Smooth muscle cell (in vitro differentiated cells): Measurements from ENCODE around the gene VPS35. TPM values are rescaled to one million over a fixed set of nuclear protein-coding genes. Genes with fewer than 3 reads are reported as not detected.

Experiments used
- DNase-seq: peaks from one replicate; lab custom pipeline; 2025; ENCODE audit not compliant: unreplicated experiment; lab: John Stamatoyannopoulos, UW
- H2AFZ ChIP-seq: fragments of 200-600 bp; sonication (generic); 2 replicates; pipeline ENCODE4 v1.6.0; 2016; ENCODE audit warnings: antibody characterized with exemption, low read depth, mild to moderate bottlenecking
- H3F3A ChIP-seq: fragments of 200-600 bp; sonication (generic); 2 replicates; pipeline ENCODE4 v1.6.0; 2017; ENCODE audit warnings: antibody characterized with exemption, low read depth
- H3K27ac ChIP-seq: fragments of 200-600 bp; sonication (generic); 2 replicates; pipeline ENCODE4 v1.5.1; 2016; ENCODE audit warnings: low read depth, mild to moderate bottlenecking
- H3K27me3 ChIP-seq: fragments of 200-600 bp; sonication (generic); 2 replicates; pipeline ENCODE4 v1.6.1; 2016; ENCODE audit warnings: low read depth, mild to moderate bottlenecking
- H3K36me3 ChIP-seq: fragments of 200-600 bp; sonication (generic); 2 replicates; pipeline ENCODE4 v1.5.1; 2016; ENCODE audit warnings: low read depth
- H3K4me1 ChIP-seq: fragments of 200-600 bp; sonication (generic); 2 replicates; pipeline ENCODE4 v1.5.1; 2016; ENCODE audit warnings: low read depth
- H3K4me2 ChIP-seq: fragments of 200-600 bp; sonication (generic); 2 replicates; pipeline ENCODE4 v1.6.0; 2016; ENCODE audit warnings: mild to moderate bottlenecking
- H3K4me3 ChIP-seq: fragments of 200-600 bp; sonication (generic); 2 replicates; pipeline ENCODE4 v1.5.1; 2016; ENCODE audit warnings: mild to moderate bottlenecking
- H3K79me2 ChIP-seq: fragments of 200-600 bp; sonication (generic); 2 replicates; pipeline ENCODE4 v1.6.0; 2016; ENCODE audit warnings: low read depth, mild to moderate bottlenecking
- H3K9ac ChIP-seq: fragments of 200-600 bp; sonication (generic); 2 replicates; pipeline ENCODE4 v1.6.0; 2016; ENCODE audit warnings: low read depth
- H3K9me3 ChIP-seq: fragments of 200-600 bp; sonication (generic); replicated peaks from 2 replicates; pipeline ENCODE4 v1.5.1; 2016; ENCODE audit warnings: low read depth
- H4K20me1 ChIP-seq: fragments of 200-600 bp; sonication (generic); 2 replicates; pipeline ENCODE4 v1.6.0; 2016; ENCODE audit warnings: low read depth
- CTCF ChIP-seq: fragments of 200-600 bp; sonication (generic); IDR thresholded peaks from 2 replicates; pipeline ENCODE4 v1.5.1; 2017; ENCODE audit warnings: borderline replicate concordance, mild to moderate bottlenecking, antibody characterized with exemption; ENCODE audit not compliant: insufficient read depth, poor library complexity, severe bottlenecking
- WGBS: methylation state at CpG from one replicate; pipeline ENCODE4 v1.1.7; 2016; ENCODE audit warnings: low lambda C conversion rate; 5-methylcytosine and 5-hydroxymethylcytosine counted together
- polyA plus RNA-seq: library from polyadenylated mRNA; unstranded; fragments of >200 nt; fragmentation: Nextera tagmentation; extraction: Ambion mirVana; gene quantifications from 2 replicates; pipeline ENCODE4 v1.2.1, GENCODE V29; 2016
- total RNA-seq: library from RNA; depleted of rRNA; stranded (reverse); fragments of >200 nt; gene quantifications from 2 replicates; pipeline ENCODE4 v1.2.3, GENCODE V29; 2014

Gene VPS35
- total and polyA plus RNA-seq, 2 experiments from 2014 or later = 59.5 to 103 TPM

GRCh38 chr16:46662123-46662522, 26.9 kb downstream of the VPS35 start:
- no peaks in the 10 kb centered on the region for H3K27me3 ChIP-seq
- DNase-seq = no peak
- H3K4me2 ChIP-seq = no peak overlapping the region
- H3K9ac ChIP-seq = no peak overlapping the region
- TF ChIP-seq CTCF = no peak
- H3K36me3 ChIP-seq = peaks cover 20% of the 10 kb centered on the region
- H4K20me1 ChIP-seq = no peaks in the 10 kb centered on the region
- no peak overlapping the region for H3K4me3 ChIP-seq
- H3K27ac ChIP-seq = no peak overlapping the region
- no peaks in the 10 kb centered on the region for H3K9me3 ChIP-seq
- 69% methylated on average over 4 of the region's 4 CpGs for WGBS
- no peaks in the 10 kb centered on the region for H3F3A ChIP-seq
- no peaks in the 10 kb centered on the region for H3K4me1 ChIP-seq
- H2AFZ ChIP-seq = no peak overlapping the region
- H3K79me2 ChIP-seq = peaks cover 6% of the 10 kb centered on the region

- no peak for TF ChIP-seq CTCF
- no peak overlapping the region for H3K4me3 ChIP-seq
Measured at GRCh38 chr16:46658925-46659324, 30.1 kb downstream of the VPS35 start.

GRCh38 chr16:46651305-46651704, 37.7 kb downstream of the VPS35 start:
- Histone ChIP-seq H3K4me2 (no peak overlapping the region), H3K36me3 (no peaks in the 10 kb centered on the region), H3K27me3 (no peaks in the 10 kb centered on the region), H3K27ac (no peak overlapping the region), H3K4me3 (no peak overlapping the region), H3K79me2 (no peaks in the 10 kb centered on the region), H3K9me3 (no peaks in the 10 kb centered on the region), H3F3A (no peaks in the 10 kb centered on the region), H4K20me1 (no peaks in the 10 kb centered on the region), H3K9ac (no peak overlapping the region), H3K4me1 (no peaks in the 10 kb centered on the region), H2AFZ (no peak overlapping the region)
- DNase-seq = no peak
- 87% methylated on average over 3 of the region's 3 CpGs for WGBS
- no peak for TF ChIP-seq CTCF

More at GRCh38 chr16:46658925-46659324, 30.1 kb downstream of the VPS35 start:
- H3F3A ChIP-seq = no peaks in the 10 kb centered on the region
- H4K20me1 ChIP-seq = no peaks in the 10 kb centered on the region
- WGBS = 88% methylated on average over 1 of the region's 1 CpG
- H3K4me1 ChIP-seq = no peaks in the 10 kb centered on the region
- H3K4me2 ChIP-seq = no peak overlapping the region
- no peak overlapping the region for H3K27ac ChIP-seq
- no peaks in the 10 kb centered on the region for H3K79me2 ChIP-seq
- DNase-seq = no peak
- H3K27me3 ChIP-seq = no peaks in the 10 kb centered on the region
- H2AFZ ChIP-seq = no peak overlapping the region
- peaks cover 20% of the 10 kb centered on the region for H3K36me3 ChIP-seq
- H3K9ac ChIP-seq = no peak overlapping the region
- no peaks in the 10 kb centered on the region for H3K9me3 ChIP-seq

- no peaks in the 10 kb centered on the region for H3K27me3 ChIP-seq
- DNase-seq = no peak
- no peak overlapping the region for H3K4me2 ChIP-seq
- no peak for TF ChIP-seq CTCF
- H3F3A ChIP-seq = no peaks in the 10 kb centered on the region
- no peak overlapping the region for H2AFZ ChIP-seq
- H4K20me1 ChIP-seq = no peaks in the 10 kb centered on the region
- no peaks in the 10 kb centered on the region for H3K9me3 ChIP-seq
- no peaks in the 10 kb centered on the region for H3K4me1 ChIP-seq
- no peak overlapping the region for H3K4me3 ChIP-seq
- no peaks in the 10 kb centered on the region for H3K36me3 ChIP-seq
- no peak overlapping the region for H3K9ac ChIP-seq
- H3K79me2 ChIP-seq = no peaks in the 10 kb centered on the region
- WGBS = 64% methylated on average over 5 of the region's 5 CpGs
- no peak overlapping the region for H3K27ac ChIP-seq
Measured at GRCh38 chr16:46650254-46650623, 38.7 kb downstream of the VPS35 start.
